ENCODE measurements around the gene EIF3CL.
"Not testable (repeated sequence)": the region's sequence is repeated elsewhere in the genome, so short reads cannot be mapped to it uniquely, and the experiment has no call there.

DNA sequence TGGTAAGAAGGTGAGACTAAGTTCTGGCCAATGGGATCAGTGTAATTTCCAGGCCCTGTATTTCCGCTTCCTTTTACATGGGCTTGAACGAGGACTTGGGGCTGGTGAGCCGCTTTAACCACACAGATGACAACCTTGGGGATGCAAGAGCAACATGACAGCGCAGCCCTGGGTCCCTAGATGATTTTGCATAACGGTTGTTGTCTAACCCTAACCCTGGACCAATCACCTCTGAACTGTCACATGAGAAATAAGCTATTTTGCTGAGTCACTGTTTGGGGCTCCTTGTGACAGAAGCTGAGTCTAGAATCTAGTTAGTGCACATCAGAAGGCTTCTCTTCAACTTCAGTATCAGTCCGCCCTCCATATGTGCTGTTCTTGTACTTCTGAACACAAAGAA is 43.4 kb upstream of the EIF3CL start:
- not testable (repeated sequence) for TF ChIP-seq POLR2A (IDR thresholded peaks at IDR 0.05); POLR2AphosphoS5 (IDR thresholded peaks at IDR 0.05); EP300 (IDR thresholded peaks at IDR 0.05; ENCODE audit: low read depth)
- TF ChIP-seq, protein P1, sequence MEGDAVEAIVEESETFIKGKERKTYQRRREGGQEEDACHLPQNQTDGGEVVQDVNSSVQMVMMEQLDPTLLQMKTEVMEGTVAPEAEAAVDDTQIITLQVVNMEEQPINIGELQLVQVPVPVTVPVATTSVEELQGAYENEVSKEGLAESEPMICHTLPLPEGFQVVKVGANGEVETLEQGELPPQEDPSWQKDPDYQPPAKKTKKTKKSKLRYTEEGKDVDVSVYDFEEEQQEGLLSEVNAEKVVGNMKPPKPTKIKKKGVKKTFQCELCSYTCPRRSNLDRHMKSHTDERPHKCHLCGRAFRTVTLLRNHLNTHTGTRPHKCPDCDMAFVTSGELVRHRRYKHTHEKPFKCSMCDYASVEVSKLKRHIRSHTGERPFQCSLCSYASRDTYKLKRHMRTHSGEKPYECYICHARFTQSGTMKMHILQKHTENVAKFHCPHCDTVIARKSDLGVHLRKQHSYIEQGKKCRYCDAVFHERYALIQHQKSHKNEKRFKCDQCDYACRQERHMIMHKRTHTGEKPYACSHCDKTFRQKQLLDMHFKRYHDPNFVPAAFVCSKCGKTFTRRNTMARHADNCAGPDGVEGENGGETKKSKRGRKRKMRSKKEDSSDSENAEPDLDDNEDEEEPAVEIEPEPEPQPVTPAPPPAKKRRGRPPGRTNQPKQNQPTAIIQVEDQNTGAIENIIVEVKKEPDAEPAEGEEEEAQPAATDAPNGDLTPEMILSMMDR (IDR thresholded peaks at IDR 0.05): not testable (repeated sequence)
